Caki2 (cell line): ENCODE measurements around the gene CHCHD1. TPM values are rescaled to one million over a fixed set of nuclear protein-coding genes. Genes with fewer than 3 reads are reported as not detected.
"Not testable (repeated sequence)": the region's sequence is repeated elsewhere in the genome, so short reads cannot be mapped to it uniquely, and the experiment has no call there.

Source experiments
- DNase-seq: peaks from one replicate; pipeline ENCODE4 v3.0.0-alpha.2; 2015; ENCODE audit warnings: low read depth
- in situ Hi-C: cut with HindIII; loops from 2 replicates; pipeline ENCODE4 v1.10.0; 2016; ENCODE audit warnings: low sequenced_read_pairs, low pct_unique_long_range_greater_than_20kb, mixed read lengths
- total RNA-seq: library from RNA; depleted of rRNA; stranded (reverse); fragments of >200 nt; shearing (Covaris generic); gene quantifications from 2 replicates; pipeline ENCODE4 v1.2.3, GENCODE V29; 2014; ENCODE audit warnings: low replicate concordance; rRNA removed

Gene CHCHD1
- 54.0 and 109 TPM in 2 replicates for total RNA-seq

GRCh38 chr10:73781879-73782748 is at the start of gene CHCHD1:
TSS of gene CHCHD1 (plus strand) at chr10:73782048. CDS start at chr10:73782076, 28 bp downstream.
- peak; percentile 78 for DNase-seq
- in situ Hi-C loops, result no loop called here

- in situ Hi-C loops, result no loop called here
Measured at GRCh38 chr10:73732426-73732825, 49.4 kb upstream of the CHCHD1 start.

GRCh38 chr10:73732931-73733623 is 48.8 kb upstream of the CHCHD1 start:
- DNase-seq, result no peak
- in situ Hi-C loops, result no loop called here

More at GRCh38 chr10:73732426-73732825, 49.4 kb upstream of the CHCHD1 start:
- DNase-seq, result no peak

- in situ Hi-C loops, result no loop called here
Measured at GRCh38 chr10:73734028-73734720, 47.7 kb upstream of the CHCHD1 start.

GRCh38 chr10:73734796-73735305 is 47.0 kb upstream of the CHCHD1 start:
- DNase-seq, result no peak
- in situ Hi-C loops, result no loop called here

More at GRCh38 chr10:73734028-73734720, 47.7 kb upstream of the CHCHD1 start:
- DNase-seq, result no peak

GRCh38 chr10:73740501-73741254 is 41.2 kb upstream of the CHCHD1 start:
- in situ Hi-C loops, DNase-seq: not testable (repeated sequence)

- in situ Hi-C loops, result no loop called here
- no peak for DNase-seq
Measured at GRCh38 chr10:73742454-73742734, 39.5 kb upstream of the CHCHD1 start.

GRCh38 chr10:73743327-73743904 is 38.4 kb upstream of the CHCHD1 start:
- no peak for DNase-seq
- in situ Hi-C loops, result no loop called here

GRCh38 chr10:73743905-73744663 is 37.8 kb upstream of the CHCHD1 start, which contains the start of gene SEC24C:
TSS of gene SEC24C (plus strand) at chr10:73744372. CDS start at chr10:73746833, 2,461 bp downstream.
- DNase-seq, result peak; percentile 97
- in situ Hi-C loops, result no loop called here

- in situ Hi-C loops, result no loop called here
- no peak for DNase-seq
Measured at GRCh38 chr10:73744664-73744975, 37.2 kb upstream of the CHCHD1 start.

- no peak for DNase-seq
- in situ Hi-C loops, result no loop called here
Measured at GRCh38 chr10:73746721-73747120, 35.1 kb upstream of the CHCHD1 start.

GRCh38 chr10:73750819-73751218 is 31.0 kb upstream of the CHCHD1 start:
- in situ Hi-C loops, result no loop called here
- DNase-seq, result no peak

- no peak for DNase-seq
- in situ Hi-C loops, result no loop called here
Measured at GRCh38 chr10:73756183-73756582, 25.7 kb upstream of the CHCHD1 start.

GRCh38 chr10:73758704-73759511 is 22.9 kb upstream of the CHCHD1 start:
- no peak for DNase-seq
- in situ Hi-C loops, result no loop called here

GRCh38 chr10:73759512-73760115 is 22.2 kb upstream of the CHCHD1 start:
- in situ Hi-C loops, result no loop called here

GRCh38 chr10:73761781-73762180 is 20.1 kb upstream of the CHCHD1 start:
- no peak for DNase-seq
- in situ Hi-C loops, result no loop called here

More at GRCh38 chr10:73759512-73760115, 22.2 kb upstream of the CHCHD1 start:
- no peak for DNase-seq
